SU-DHL-6 (cell line): ENCODE data around the gene FBN1.

Experiments
- H2AFZ ChIP-seq: fragments of 200-600 bp; sonication (generic); 2 replicates; pipeline ENCODE4 v1.6.1; 2014; ENCODE audit warnings: low read depth, mild to moderate bottlenecking, moderate library complexity, mixed read lengths, antibody characterized with exemption, low read length; ENCODE audit not compliant: severe bottlenecking
- H3F3A ChIP-seq: fragments of 200-600 bp; shearing (Covaris generic); 2 replicates; pipeline ENCODE4 v1.6.0; 2016; ENCODE audit warnings: antibody characterized with exemption, mild to moderate bottlenecking; ENCODE audit not compliant: insufficient read depth
- H3K27ac ChIP-seq: fragments of 200-600 bp; sonication (generic); 2 replicates; pipeline ENCODE4 v1.5.1; 2016; ENCODE audit warnings: low read depth, mild to moderate bottlenecking, low read length, moderate library complexity, mixed read lengths
- H3K27me3 ChIP-seq: fragments of 200-600 bp; sonication (generic), shearing (Covaris generic); 2 replicates; pipeline ENCODE4 v1.6.0; 2014; ENCODE audit warnings: mild to moderate bottlenecking, low read length
- H3K36me3 ChIP-seq: fragments of 200-600 bp; sonication (generic); 2 replicates; pipeline ENCODE4 v1.6.1; 2014; ENCODE audit warnings: mild to moderate bottlenecking, low read length, mixed read lengths
- H3K4me2 ChIP-seq: fragments of 300-600, 200-600 bp; shearing (Covaris generic), sonication (generic); 2 replicates; pipeline ENCODE4 v1.6.0; 2014; ENCODE audit warnings: low read length, low read depth, mild to moderate bottlenecking; ENCODE audit not compliant: poor library complexity, severe bottlenecking
- H3K4me3 ChIP-seq: fragments of 200-600 bp; sonication (generic); 2 replicates; pipeline ENCODE4 v1.5.1; 2014; ENCODE audit warnings: antibody characterized with exemption, low read length, mild to moderate bottlenecking, mixed read lengths; ENCODE audit not compliant: insufficient read depth, poor library complexity, severe bottlenecking
- H3K79me2 ChIP-seq: fragments of 200-600 bp; sonication (generic); 2 replicates; pipeline ENCODE4 v1.6.1; 2014; ENCODE audit warnings: mild to moderate bottlenecking, low read length, moderate library complexity; ENCODE audit not compliant: insufficient read depth
- H3K9ac ChIP-seq: fragments of 200-600 bp; sonication (generic); 2 replicates; pipeline ENCODE4 v1.7.0; 2014; ENCODE audit warnings: mild to moderate bottlenecking, low read length
- H3K9me2 ChIP-seq: fragments of 200-600 bp; sonication (generic); replicated peaks from 2 replicates; pipeline ENCODE4 v1.6.1; 2014; ENCODE audit warnings: low read length; ENCODE audit not compliant: insufficient read depth
- H3K9me3 ChIP-seq: fragments of 200-600 bp; sonication (generic); 2 replicates; pipeline ENCODE4 v1.6.1; 2014; ENCODE audit warnings: low read length, mixed read lengths; ENCODE audit not compliant: insufficient read depth
- H4K20me1 ChIP-seq: fragments of 200-600 bp; sonication (generic); 2 replicates; pipeline ENCODE4 v1.6.1; 2014; ENCODE audit warnings: low read depth, mild to moderate bottlenecking, antibody characterized with exemption, low read length, moderate library complexity, mixed read lengths
- CTCF ChIP-seq: fragments of 200-600 bp; sonication (generic); IDR thresholded peaks from one replicate; pipeline ENCODE4 v1.5.1; 2017; ENCODE audit warnings: antibody characterized with exemption, mild to moderate bottlenecking, low read length, moderate library complexity; ENCODE audit not compliant: insufficient read depth, poor library complexity, severe bottlenecking
- EZH2phosphoT487 ChIP-seq: fragments of 200-600 bp; sonication (generic), shearing (Covaris generic); conservative IDR thresholded peaks from 2 replicates; pipeline ENCODE4 v1.6.1; 2018; ENCODE audit warnings: mild to moderate bottlenecking, antibody characterized with exemption, low read length, moderate library complexity, mixed read lengths

Gene FBN1

DNA sequence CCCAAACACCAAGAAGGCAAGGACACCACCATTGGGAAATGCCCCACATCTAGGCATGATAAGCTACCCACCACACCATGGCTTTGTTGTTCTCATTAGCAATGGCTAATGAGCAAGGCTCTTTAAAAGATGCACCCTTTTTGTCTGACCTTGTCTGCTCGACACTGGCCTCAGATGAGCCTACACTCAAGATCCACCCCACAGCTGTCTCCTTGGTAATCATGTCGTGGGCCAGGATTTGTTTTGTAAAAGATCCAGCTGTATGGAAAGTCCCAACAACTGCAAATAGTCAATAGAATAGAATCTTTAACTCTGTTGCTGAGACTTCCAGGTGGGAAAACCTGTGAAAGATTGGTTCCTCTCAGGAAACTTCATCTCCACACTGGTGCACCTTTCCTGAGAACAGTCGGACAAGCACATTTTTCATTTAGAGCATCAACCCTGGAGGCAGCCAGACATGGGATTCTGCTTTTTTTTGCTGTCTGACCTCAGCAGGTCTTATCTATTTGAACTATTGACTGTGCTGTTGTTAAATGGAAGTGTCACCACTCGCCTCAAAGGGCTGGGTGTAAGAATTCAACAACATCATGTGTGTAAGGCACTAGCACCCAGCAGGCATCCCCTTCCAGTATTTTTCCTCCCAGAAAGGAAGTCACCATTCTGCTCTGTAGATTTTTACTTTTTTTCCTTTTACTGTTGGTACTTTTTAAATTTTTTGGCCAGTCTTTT is 278.8 kb downstream of the FBN1 start:
- TF ChIP-seq CTCF (no peak), EZH2phosphoT487 (no peak)
- no peak overlapping the region for H3K27ac ChIP-seq
- no peaks in the 10 kb centered on the region for H3K9me2 ChIP-seq
- H3F3A ChIP-seq = no peaks in the 10 kb centered on the region
- no peak overlapping the region for H3K9ac ChIP-seq
- H3K27me3 ChIP-seq = no peaks in the 10 kb centered on the region; the same call in 1 of the 2 replicates
- H2AFZ ChIP-seq = no peak overlapping the region
- no peaks in the 10 kb centered on the region for H3K9me3 ChIP-seq
- H3K79me2 ChIP-seq = no peaks in the 10 kb centered on the region
- no peak overlapping the region for H3K4me3 ChIP-seq
- H3K36me3 ChIP-seq = no peaks in the 10 kb centered on the region
- no peak overlapping the region for H3K4me2 ChIP-seq
- H4K20me1 ChIP-seq = no peaks in the 10 kb centered on the region

GRCh38 chr15:48365575-48365974 is 279.9 kb downstream of the FBN1 start:
- Histone ChIP-seq H3K4me3 (no peak overlapping the region), H3K9me2 (no peaks in the 10 kb centered on the region), H4K20me1 (no peaks in the 10 kb centered on the region), H3K9ac (no peak overlapping the region), H3K79me2 (no peaks in the 10 kb centered on the region), H3K27ac (no peak overlapping the region), H3K4me2 (no peak overlapping the region), H3K9me3 (no peaks in the 10 kb centered on the region), H3K36me3 (no peaks in the 10 kb centered on the region), H3K27me3 (no peaks in the 10 kb centered on the region; the same call in 1 of the 2 replicates), H2AFZ (no peak overlapping the region), H3F3A (no peaks in the 10 kb centered on the region)
- TF ChIP-seq EZH2phosphoT487 (no peak), CTCF (no peak)

DNA sequence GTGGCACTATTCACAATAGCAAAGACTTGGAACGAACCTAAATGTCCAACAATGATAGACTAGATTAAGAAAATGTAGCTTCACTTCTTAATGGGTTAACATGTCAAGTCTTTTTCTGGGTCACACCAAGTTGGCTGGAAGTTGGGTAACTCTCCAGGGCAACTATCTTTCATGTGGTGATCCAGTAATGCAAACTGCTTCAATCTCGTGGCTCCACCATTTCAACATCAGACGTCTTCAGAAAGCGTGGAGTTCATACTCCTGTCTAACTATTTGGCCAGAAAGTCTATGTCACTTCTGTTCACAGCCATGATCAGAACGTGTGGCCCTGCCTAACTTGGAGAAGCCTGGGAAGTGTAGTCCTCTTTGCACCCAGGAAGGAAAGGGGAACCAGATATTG is 282.0 kb downstream of the FBN1 start:
- Histone ChIP-seq H3K9ac (no peak overlapping the region), H3K36me3 (no peaks in the 10 kb centered on the region), H3F3A (no peaks in the 10 kb centered on the region), H3K9me3 (no peaks in the 10 kb centered on the region), H3K9me2 (no peaks in the 10 kb centered on the region), H3K79me2 (no peaks in the 10 kb centered on the region), H3K27ac (no peak overlapping the region), H3K4me3 (no peak overlapping the region), H2AFZ (no peak overlapping the region), H3K4me2 (no peak overlapping the region), H3K27me3 (no peaks in the 10 kb centered on the region; the same call in 1 of the 2 replicates), H4K20me1 (no peaks in the 10 kb centered on the region)
- no peak for TF ChIP-seq CTCF
- TF ChIP-seq EZH2phosphoT487 = no peak
